CD14-positive monocyte (primary cell): ENCODE results near the gene AP3D1. TPM values are rescaled to one million over a fixed set of nuclear protein-coding genes. Genes with fewer than 3 reads are reported as not detected.

Experiments used
- DNase-seq, 3 donors: peaks; one replicate each; pipeline ENCODE4 v3.0.0-alpha.2; 2011 to 2022
- H2AFZ ChIP-seq: 2 replicates; pipeline ENCODE4 v1.6.0; 2012; ENCODE audit warnings: mild to moderate bottlenecking, low read depth, low read length, inconsistent platforms; ENCODE audit not compliant: insufficient read depth, poor library complexity, severe bottlenecking
- H3K27ac ChIP-seq, 2 donors: 1 replicate in 1 of 2; 2 replicates in 1 of 2; pipeline ENCODE4 v1.5.1; 2012 to 2013; ENCODE audit warnings: low read length in 2 of 2, control low read depth in 1 of 2, inconsistent platforms in 1 of 2, low read depth in 1 of 2, mild to moderate bottlenecking in 1 of 2
- H3K27me3 ChIP-seq, 2 donors: one replicate each; pipeline versions ENCODE4 v1.6.0 to v1.6.1; 2011 to 2013; ENCODE audit warnings: low read length in 2 of 2; ENCODE audit not compliant: control insufficient read depth in 2 of 2, insufficient read depth in 2 of 2
- H3K36me3 ChIP-seq, 2 donors: replicated peaks in 1 of 2; 1 replicate in 1 of 2; 2 replicates in 1 of 2; pipeline versions ENCODE4 v1.5.1 to v1.6.1; 2012 to 2013; ENCODE audit warnings: low read length in 2 of 2, control low read depth in 1 of 2, inconsistent platforms in 1 of 2, mild to moderate bottlenecking in 1 of 2; ENCODE audit not compliant: insufficient read depth in 2 of 2, control insufficient read depth in 1 of 2
- H3K4me1 ChIP-seq, 2 donors: 1 replicate in 1 of 2; 2 replicates in 1 of 2; pipeline versions ENCODE4 v1.5.1 to v1.6.1; 2012 to 2013; ENCODE audit warnings: low read length in 2 of 2, control low read depth in 1 of 2, inconsistent platforms in 1 of 2, mild to moderate bottlenecking in 1 of 2, moderate library complexity in 1 of 2; ENCODE audit not compliant: insufficient read depth in 2 of 2, control insufficient read depth in 1 of 2
- H3K4me2 ChIP-seq: replicated peaks from 2 replicates; pipeline ENCODE3; 2012; ENCODE audit warnings: low read length, moderate library complexity, mild to moderate bottlenecking; ENCODE audit not compliant: poor library complexity, severe bottlenecking; ENCODE audit errors: extremely low read depth
- H3K4me3 ChIP-seq, 3 experiments: fragments of 200-600 bp in 1 of 3; sonication (generic) in 1 of 3; replicated peaks in 1 of 3; 1 replicate in 2 of 3; 2 replicates in 1 of 3; pipeline ENCODE4 v1.5.1; 2011 to 2013; ENCODE audit warnings: low read length in 3 of 3, mild to moderate bottlenecking in 3 of 3, control low read depth in 2 of 3, low read depth in 2 of 3, inconsistent platforms in 1 of 3, moderate library complexity in 1 of 3
- H3K79me2 ChIP-seq: 2 replicates; pipeline ENCODE4 v1.6.0; 2012; ENCODE audit warnings: mild to moderate bottlenecking, control low read depth, inconsistent platforms, low read length, moderate library complexity; ENCODE audit not compliant: insufficient read depth
- H3K9ac ChIP-seq: 2 replicates; pipeline ENCODE4 v1.6.0; 2017; ENCODE audit warnings: low read length, mild to moderate bottlenecking; ENCODE audit not compliant: insufficient read depth, poor library complexity, severe bottlenecking
- H3K9me3 ChIP-seq, 2 donors: replicated peaks in 1 of 2; 1 replicate in 1 of 2; 2 replicates in 1 of 2; pipeline versions ENCODE4 v1.5.1 to v1.6.1; 2012 to 2013; ENCODE audit warnings: low read length in 2 of 2, control low read depth in 1 of 2; ENCODE audit not compliant: control insufficient read depth in 1 of 2, insufficient read depth in 1 of 2
- H4K20me1 ChIP-seq: 2 replicates; pipeline ENCODE4 v1.6.0; 2012; ENCODE audit warnings: mild to moderate bottlenecking, low read length, control low read depth, moderate library complexity; ENCODE audit not compliant: insufficient read depth
- H3K27ac Mint-ChIP-seq, 7 donors: one replicate each; pipeline ENCODE4 v1.8.0; 2020; ENCODE audit warnings: mild to moderate bottlenecking in 7 of 7, mixed read lengths in 7 of 7, moderate library complexity in 6 of 7, inconsistent platforms in 2 of 7
- H3K27me3 Mint-ChIP-seq, 3 donors: one replicate each; pipeline ENCODE4 v1.8.0; 2021 to 2022; ENCODE audit warnings: low read depth in 3 of 3, mild to moderate bottlenecking in 3 of 3, mixed read lengths in 3 of 3, moderate library complexity in 3 of 3, inconsistent platforms in 1 of 3
- H3K36me3 Mint-ChIP-seq, 2 donors: one replicate each; pipeline ENCODE4 v1.8.0; 2020; ENCODE audit warnings: mixed read lengths in 2 of 2, inconsistent platforms in 1 of 2, mild to moderate bottlenecking in 1 of 2
- H3K4me1 Mint-ChIP-seq: one replicate; pipeline ENCODE4 v1.8.0; 2020; ENCODE audit warnings: mild to moderate bottlenecking, mixed read lengths
- H3K4me3 Mint-ChIP-seq, 2 donors: one replicate each; pipeline ENCODE4 v1.8.0; 2020; ENCODE audit warnings: mild to moderate bottlenecking in 2 of 2, mixed read lengths in 2 of 2, moderate library complexity in 1 of 2
- H3K9me3 Mint-ChIP-seq, 7 donors: one replicate each; pipeline ENCODE4 v1.8.0; 2020 to 2022; ENCODE audit warnings: mixed read lengths in 7 of 7, mild to moderate bottlenecking in 6 of 7, moderate library complexity in 6 of 7, inconsistent platforms in 2 of 7
- CTCF ChIP-seq: fragments of 200-600 bp; IDR thresholded peaks from one replicate; pipeline ENCODE4 v1.8.0; 2022; ENCODE audit warnings: antibody characterized with exemption, mild to moderate bottlenecking
- WGBS: methylation state at CpG from one replicate; pipeline ENCODE4 v1.1.5; 2013; ENCODE audit warnings: missing lambda C conversion rate; ENCODE audit not compliant: insufficient coverage; 5-methylcytosine and 5-hydroxymethylcytosine counted together
- intact Hi-C, 2 donors: fragments of 100-400 bp; cut with micrococcal nuclease; formaldehyde crosslinking; loops; one replicate each; pipeline versions ENCODE4 v1.15.0 to v1.15.1; 2023
- polyA plus RNA-seq, 3 donors: library from polyadenylated mRNA; depleted of rRNA in 1 of 3; unstranded in 2 of 3; stranded (reverse) in 1 of 3; fragments of 300-500 nt in 2 of 3; fragments of >200 nt in 1 of 3; fragmentation: Illumina TruSeq in 2 of 3; gene quantifications; 1 replicate in 2 of 3; 2 replicates in 1 of 3; pipeline ENCODE4 v1.2.3, GENCODE V29; 2012 to 2021

AP3D1 gene
- polyA plus RNA-seq, 3 donors, result 9.6 to 105 (median 12.4) TPM

GRCh38 chr19:2118438-2118837, 32.9 kb downstream of the AP3D1 start:
- Mint-ChIP-seq H3K36me3 (peaks cover 87 to 97% of the 10 kb centered on the region in 2 donors), H3K4me1 (no peaks in the 10 kb centered on the region), H3K27ac (peak overlapping the region in 1 of 7 donors; percentile 59), H3K4me3 (no peak overlapping the region), H3K9me3 (no peaks in the 10 kb centered on the region), H3K27me3 (no peaks in the 10 kb centered on the region)
- Histone ChIP-seq H3K36me3 (peaks cover 96 to 98% of the 10 kb centered on the region in 2 donors), H3K4me1 (no peaks in the 10 kb centered on the region), H3K4me2 (no peak overlapping the region), H3K9me3 (no peaks in the 10 kb centered on the region), H2AFZ (no peak overlapping the region), H3K9ac (no peak overlapping the region), H3K79me2 (no peaks in the 10 kb centered on the region), H3K27ac (no peak overlapping the region), H3K27me3 (no peaks in the 10 kb centered on the region), H4K20me1 (peaks cover 82% of the 10 kb centered on the region), H3K4me3 (no peak overlapping the region)
- intact Hi-C loops, result no loop called here
- no peak for TF ChIP-seq CTCF
- DNase-seq, result no peak
- WGBS, result 95% methylated on average over 18 of the region's 18 CpGs

GRCh38 chr19:2117215-2117960, 34.0 kb downstream of the AP3D1 start:
- WGBS, result 95% methylated on average over 20 of the region's 27 CpGs
- no peak for TF ChIP-seq CTCF

More at GRCh38 chr19:2117215-2117960, 34.0 kb downstream of the AP3D1 start:
- Mint-ChIP-seq H3K36me3 (peaks cover 81 to 97% of the 10 kb centered on the region in 2 donors), H3K4me1 (no peaks in the 10 kb centered on the region), H3K9me3 (no peaks in the 10 kb centered on the region), H3K27me3 (no peaks in the 10 kb centered on the region), H3K27ac (no peak overlapping the region), H3K4me3 (no peak overlapping the region)
- no peaks in the 10 kb centered on the region for H3K9me3 ChIP-seq
- no peak for DNase-seq
- H3K4me1 ChIP-seq, result no peaks in the 10 kb centered on the region
- H3K36me3 ChIP-seq, result peaks cover 95 to 97% of the 10 kb centered on the region in 2 donors
- H4K20me1 ChIP-seq, result peaks cover 81% of the 10 kb centered on the region
- no peak overlapping the region for H3K9ac ChIP-seq
- H3K4me3 ChIP-seq, result no peak overlapping the region
- no peaks in the 10 kb centered on the region for H3K79me2 ChIP-seq
- H2AFZ ChIP-seq, result no peak overlapping the region
- no peak overlapping the region for H3K27ac ChIP-seq
- H3K27me3 ChIP-seq, result no peaks in the 10 kb centered on the region
- intact Hi-C loops, result no loop called here
- H3K4me2 ChIP-seq, result no peak overlapping the region
